NCI-H2029 treated with DMSO at 0.1 percent for 48 hours (cell line): ENCODE results near the gene SLC36A3.
"Not testable (repeated sequence)": the region's sequence is repeated elsewhere in the genome, so short reads cannot be mapped to it uniquely, and the experiment has no call there.

ENCODE experiments used
- DNase-seq: peaks from one replicate; lab custom pipeline; 2025; lab: John Stamatoyannopoulos, UW

SLC36A3 gene

DNA sequence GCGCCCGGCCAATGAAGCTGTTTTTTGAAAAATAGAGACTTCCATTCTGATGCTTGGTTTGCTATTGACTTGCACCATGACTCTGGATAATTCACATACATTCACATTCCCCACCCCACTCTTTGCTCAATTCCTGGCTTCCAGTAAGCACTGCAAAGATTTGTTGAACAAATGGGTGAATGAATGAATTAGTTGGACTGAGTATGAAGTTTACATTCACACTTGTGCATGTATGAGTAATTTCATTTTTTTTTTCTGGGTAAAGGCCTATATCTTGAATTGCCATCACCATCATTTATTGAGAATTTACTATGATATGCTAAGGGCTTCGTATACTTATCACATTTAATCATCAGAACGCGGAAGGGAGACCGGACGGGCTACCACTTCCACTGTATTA lies 65.9 kb downstream of the SLC36A3 start:
- DNase-seq = no peak

DNA sequence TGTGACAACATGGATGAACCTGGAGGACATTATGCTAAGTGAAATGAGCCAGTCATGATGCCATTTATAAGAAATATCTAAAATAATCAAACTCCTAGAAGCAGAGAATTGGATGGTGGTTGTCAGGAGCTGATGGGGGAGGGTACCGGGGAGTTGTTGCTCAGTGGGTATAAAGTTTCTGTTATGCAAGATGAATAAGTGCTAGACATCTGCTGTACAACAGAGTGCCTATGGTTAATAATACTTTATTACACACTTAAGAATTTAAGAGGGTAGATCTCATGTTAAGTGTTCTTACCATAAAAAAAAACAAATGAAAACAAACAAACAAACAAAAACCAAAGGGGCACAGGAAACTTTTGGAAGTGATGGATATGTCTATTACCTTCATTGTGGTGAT lies 66.7 kb downstream of the SLC36A3 start:
- no peak for DNase-seq

DNA sequence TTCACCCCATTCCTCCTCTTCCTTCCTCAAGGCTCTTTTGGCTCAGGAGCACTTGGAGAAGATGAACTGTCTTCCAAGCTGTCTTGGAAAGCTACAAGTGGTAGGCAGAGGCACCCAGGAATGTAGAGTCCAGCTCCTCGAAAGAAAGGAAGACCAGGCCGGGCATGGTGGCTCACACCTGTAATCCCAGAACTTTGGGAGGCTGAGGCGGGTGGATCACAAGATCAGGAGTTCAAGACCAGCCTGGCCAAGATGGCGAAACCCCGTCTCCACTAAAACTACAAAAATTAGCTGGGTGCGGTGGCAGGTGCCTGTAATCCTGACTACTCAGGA lies 68.4 kb downstream of the SLC36A3 start:
- not testable (repeated sequence) for DNase-seq

GRCh38 chr5:151234476-151235238 lies 68.9 kb downstream of the SLC36A3 start:
- DNase-seq = no peak

GRCh38 chr5:151233616-151234085 lies 69.9 kb downstream of the SLC36A3 start:
- DNase-seq = no peak

- no peak for DNase-seq
Observed at GRCh38 chr5:151231359-151231758, 72.2 kb downstream of the SLC36A3 start.

GRCh38 chr5:151230048-151230680 lies 73.4 kb downstream of the SLC36A3 start:
- DNase-seq = no peak

DNA sequence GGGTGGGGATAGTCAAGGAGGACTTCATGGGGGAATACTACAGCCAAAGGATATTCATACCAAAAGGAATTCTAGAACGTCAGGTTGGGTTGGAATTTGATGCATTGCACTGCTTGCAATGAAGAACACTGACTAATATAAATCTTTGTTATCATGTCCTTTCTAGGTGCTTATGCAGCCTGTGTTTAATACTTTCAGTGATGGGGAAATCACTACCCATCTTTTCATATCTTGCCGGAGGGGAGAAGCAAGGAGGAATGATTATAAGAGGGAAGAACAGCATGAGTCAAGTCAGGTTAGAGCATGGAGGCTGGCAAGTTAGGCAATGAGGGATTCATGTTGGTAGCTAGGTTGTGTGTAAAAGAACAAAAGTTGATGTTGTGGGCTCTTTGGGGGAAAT lies 74.6 kb downstream of the SLC36A3 start:
- DNase-seq = no peak

DNA sequence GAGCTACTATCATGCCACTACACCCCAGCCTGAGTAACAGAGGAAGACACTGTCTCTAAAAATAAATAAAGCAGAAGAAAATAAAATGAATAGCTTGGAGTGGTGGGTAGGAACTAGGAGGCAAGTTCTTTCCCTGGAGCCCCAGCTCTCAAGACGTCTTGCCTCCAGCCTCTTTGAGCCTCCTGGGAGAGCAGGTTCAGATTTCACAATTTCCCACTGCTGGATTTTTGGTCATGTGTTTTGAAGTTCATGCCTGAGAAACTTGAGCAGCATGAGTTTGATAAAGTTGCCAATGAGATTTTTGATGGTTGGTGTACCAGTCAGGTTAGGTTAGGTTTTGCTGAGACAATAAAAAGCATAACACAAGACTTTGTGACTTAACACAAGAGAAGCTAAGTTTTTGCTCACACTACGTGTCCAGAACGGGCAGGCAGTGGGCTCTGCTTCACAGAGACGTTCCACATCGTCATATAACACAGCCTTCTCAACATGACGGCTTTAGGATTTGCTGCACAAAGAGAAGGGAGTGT lies 75.6 kb downstream of the SLC36A3 start:
- DNase-seq = no peak
